D721Med (cell line): ENCODE measurements around the gene STK32B.

Source experiments
- DNase-seq: peaks from one replicate; pipeline ENCODE4 v3.0.0; 2011; ENCODE audit warnings: low spot score; ENCODE audit not compliant: insufficient read length
- FAIRE-seq: peaks from 2 replicates; lab custom pipeline; 2011; peaks lifted over from hg19 to GRCh38; lab: Jason Lieb, UNC
- CTCF ChIP-seq: IDR thresholded peaks from 2 replicates; pipeline ENCODE4 v1.5.1; 2012; ENCODE audit warnings: mild to moderate bottlenecking, control low read depth; ENCODE audit not compliant: insufficient read depth; ENCODE audit errors: missing control alignments

The STK32B gene

GRCh38 chr4:5300283-5300682 lies 249.0 kb downstream of the STK32B start:
- no peak for FAIRE-seq
- no peak for DNase-seq
- no peak for TF ChIP-seq CTCF

- no peak for DNase-seq
- no peak for FAIRE-seq
Measured at GRCh38 chr4:5307928-5308327, 256.6 kb downstream of the STK32B start.

GRCh38 chr4:5322321-5322720 lies 271.0 kb downstream of the STK32B start:
- FAIRE-seq (no peak), DNase-seq (no peak)
- no peak for TF ChIP-seq CTCF

More at GRCh38 chr4:5307928-5308327, 256.6 kb downstream of the STK32B start:
- TF ChIP-seq CTCF: no peak

GRCh38 chr4:5330339-5330989 lies 279.2 kb downstream of the STK32B start:
- FAIRE-seq: no peak
- DNase-seq: no peak
- TF ChIP-seq CTCF: no peak

GRCh38 chr4:5337731-5338130 lies 286.5 kb downstream of the STK32B start:
- TF ChIP-seq CTCF: no peak
- DNase-seq (no peak), FAIRE-seq (no peak)

GRCh38 chr4:5338531-5338930 lies 287.3 kb downstream of the STK32B start:
- FAIRE-seq: no peak
- TF ChIP-seq CTCF: no peak
- no peak for DNase-seq

- FAIRE-seq: no peak
- TF ChIP-seq CTCF: no peak
Measured at GRCh38 chr4:5340991-5341451, 289.7 kb downstream of the STK32B start.

More at GRCh38 chr4:5340991-5341451, 289.7 kb downstream of the STK32B start:
- no peak for DNase-seq
